Fibroblast of the aortic adventitia (primary cell): ENCODE data around the gene TEKT5. TPM values are rescaled to one million over a fixed set of nuclear protein-coding genes. Genes with fewer than 3 reads are reported as not detected.
"Not testable (repeated sequence)": the region's sequence is repeated elsewhere in the genome, so short reads cannot be mapped to it uniquely, and the experiment has no call there.

Source experiments
- DNase-seq: peaks from one replicate; pipeline ENCODE4 v3.0.0-alpha.2; 2010; ENCODE audit warnings: low read depth
- H3K4me3 ChIP-seq: 2 replicates; pipeline ENCODE4 v1.5.1; 2011; ENCODE audit warnings: low read depth, mild to moderate bottlenecking, control low read depth, low read length, moderate library complexity
- total RNA-seq: library from RNA; depleted of rRNA; stranded (reverse); fragments of >200 nt; gene quantifications from 2 replicates; pipeline ENCODE4 v1.2.3, GENCODE V29; 2012; ENCODE audit warnings: low replicate concordance
- TF ChIP-seq, protein P1 (sequence below): IDR thresholded peaks from 2 replicates; pipeline ENCODE4 v1.5.1; 2011; ENCODE audit warnings: mild to moderate bottlenecking, low read length, control low read depth, inconsistent platforms; ENCODE audit not compliant: insufficient read depth

TEKT5 gene
- total RNA-seq, 1 donor, result 0.09 TPM

- no peak overlapping the region for H3K4me3 ChIP-seq
- TF ChIP-seq, protein P1, sequence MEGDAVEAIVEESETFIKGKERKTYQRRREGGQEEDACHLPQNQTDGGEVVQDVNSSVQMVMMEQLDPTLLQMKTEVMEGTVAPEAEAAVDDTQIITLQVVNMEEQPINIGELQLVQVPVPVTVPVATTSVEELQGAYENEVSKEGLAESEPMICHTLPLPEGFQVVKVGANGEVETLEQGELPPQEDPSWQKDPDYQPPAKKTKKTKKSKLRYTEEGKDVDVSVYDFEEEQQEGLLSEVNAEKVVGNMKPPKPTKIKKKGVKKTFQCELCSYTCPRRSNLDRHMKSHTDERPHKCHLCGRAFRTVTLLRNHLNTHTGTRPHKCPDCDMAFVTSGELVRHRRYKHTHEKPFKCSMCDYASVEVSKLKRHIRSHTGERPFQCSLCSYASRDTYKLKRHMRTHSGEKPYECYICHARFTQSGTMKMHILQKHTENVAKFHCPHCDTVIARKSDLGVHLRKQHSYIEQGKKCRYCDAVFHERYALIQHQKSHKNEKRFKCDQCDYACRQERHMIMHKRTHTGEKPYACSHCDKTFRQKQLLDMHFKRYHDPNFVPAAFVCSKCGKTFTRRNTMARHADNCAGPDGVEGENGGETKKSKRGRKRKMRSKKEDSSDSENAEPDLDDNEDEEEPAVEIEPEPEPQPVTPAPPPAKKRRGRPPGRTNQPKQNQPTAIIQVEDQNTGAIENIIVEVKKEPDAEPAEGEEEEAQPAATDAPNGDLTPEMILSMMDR, result no peak
- DNase-seq, result no peak
Observed at GRCh38 chr16:10684511-10685151, 10.1 kb downstream of the TEKT5 start.

- H3K4me3 ChIP-seq, result no peak overlapping the region
- DNase-seq, result peak; percentile 2
- TF ChIP-seq, protein P1, result no peak
Observed at GRCh38 chr16:10683170-10683569, 11.6 kb downstream of the TEKT5 start.

DNA sequence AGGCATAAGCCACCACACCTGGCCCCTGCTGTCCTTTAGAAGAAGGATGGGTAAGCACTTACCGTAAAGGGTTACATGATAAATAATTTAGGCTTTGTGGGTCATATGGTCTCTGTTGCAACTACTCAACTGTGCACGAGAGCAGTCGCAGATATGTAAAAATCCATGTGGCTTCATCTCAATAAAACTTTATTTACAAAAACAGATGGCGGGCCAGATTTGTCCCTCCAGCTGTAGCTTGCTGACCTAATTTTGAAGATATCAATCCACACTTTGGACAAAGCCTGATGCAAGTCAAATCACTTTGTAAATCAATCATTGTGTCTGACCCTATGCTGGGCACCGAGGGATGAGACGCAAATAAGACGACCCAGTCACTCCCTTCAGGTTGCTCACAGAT lies 12.1 kb downstream of the TEKT5 start:
- H3K4me3 ChIP-seq, result no peak overlapping the region
- TF ChIP-seq, protein P1, result no peak
- DNase-seq, result no peak

DNA sequence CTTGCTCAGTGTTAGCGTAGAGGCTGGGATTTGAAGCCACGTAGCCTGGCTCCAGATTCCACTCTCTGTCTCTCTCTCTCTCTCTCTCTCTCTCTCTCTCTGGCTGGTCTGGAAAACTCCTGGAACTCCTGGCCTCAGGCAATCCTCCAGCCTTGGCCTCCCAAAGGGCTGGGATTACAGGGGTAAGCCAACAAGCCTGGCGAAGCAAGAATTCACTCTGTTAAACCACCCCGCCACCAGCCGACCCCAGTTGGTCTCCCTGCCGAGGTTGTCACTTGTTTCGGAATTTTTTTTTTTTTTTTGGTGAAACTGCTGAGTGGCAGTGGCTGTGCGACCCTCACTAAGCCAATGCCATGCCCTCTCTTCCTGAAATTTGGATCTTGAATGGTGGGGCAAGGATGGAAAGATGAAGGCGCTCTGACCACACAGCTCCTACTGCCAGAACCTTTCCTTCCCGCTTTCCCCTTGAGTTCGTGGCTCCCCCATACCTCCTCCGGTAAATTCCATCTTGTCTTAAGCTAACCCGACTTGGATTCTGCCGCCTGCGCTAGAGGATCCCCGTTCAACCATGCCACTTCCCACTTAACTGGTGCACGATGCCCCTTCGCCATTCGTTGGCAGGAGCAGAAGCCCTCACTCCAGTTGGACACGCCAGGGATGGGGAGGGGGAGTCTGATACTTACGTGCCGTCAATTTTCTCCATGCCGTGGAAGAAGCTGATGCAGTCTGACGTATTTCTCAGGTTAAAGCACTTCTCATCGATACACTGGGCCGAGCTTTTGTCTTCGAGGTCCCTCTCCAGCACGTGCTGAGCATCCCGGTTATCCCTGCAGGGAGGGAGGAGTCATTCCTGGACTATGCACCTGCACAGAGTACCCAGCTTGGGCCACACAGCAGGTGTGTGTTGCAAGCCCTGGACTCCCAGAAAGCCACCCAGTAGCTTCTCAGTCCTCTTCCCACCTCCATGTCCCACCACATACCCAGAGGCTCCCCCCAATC lies 13.1 kb downstream of the TEKT5 start:
- no peak overlapping the region for H3K4me3 ChIP-seq
- no peak for DNase-seq
- TF ChIP-seq, protein P1, result no peak

DNA sequence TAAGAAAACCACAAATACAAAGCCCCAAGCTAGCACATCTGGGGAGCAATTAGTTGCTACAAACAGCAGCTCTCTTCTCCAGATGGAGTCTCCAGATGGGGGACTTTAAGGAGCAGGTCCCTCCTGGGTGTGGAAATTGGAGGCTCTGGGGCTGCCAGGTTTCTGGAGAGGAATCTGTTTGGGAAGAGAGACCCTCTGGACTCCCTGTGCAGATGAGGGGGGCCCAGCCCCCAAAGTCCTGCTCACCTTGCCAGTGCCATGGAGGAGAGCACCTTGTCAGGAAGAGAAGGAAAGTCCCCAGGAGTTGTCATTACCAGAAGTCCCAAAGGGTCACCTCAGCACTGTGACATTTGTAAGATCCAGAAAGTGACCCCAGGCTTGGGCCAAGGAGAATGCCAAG lies 14.8 kb downstream of the TEKT5 start:
- TF ChIP-seq, protein P1, result no peak
- DNase-seq, result no peak
- H3K4me3 ChIP-seq, result no peak overlapping the region

DNA sequence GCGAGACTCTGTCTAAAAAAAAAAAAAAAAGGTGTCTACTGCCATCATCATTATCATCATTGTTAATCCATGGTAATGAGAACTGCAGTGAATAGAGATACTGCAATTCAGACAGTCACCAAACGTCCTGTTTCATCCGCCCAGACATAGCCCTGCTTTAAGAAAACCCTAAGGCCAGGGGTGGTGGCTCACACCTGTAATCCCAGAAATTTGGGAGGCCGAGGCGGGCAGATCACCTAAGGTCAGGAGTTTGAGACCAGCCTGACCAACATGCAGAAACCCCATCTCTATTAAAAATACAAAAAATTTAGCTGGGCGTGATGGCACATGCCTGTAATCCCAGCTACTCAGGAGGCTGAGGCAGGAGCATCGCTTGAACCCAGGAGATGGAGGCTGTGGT lies 15.3 kb downstream of the TEKT5 start:
- not testable (repeated sequence) for DNase-seq

DNA sequence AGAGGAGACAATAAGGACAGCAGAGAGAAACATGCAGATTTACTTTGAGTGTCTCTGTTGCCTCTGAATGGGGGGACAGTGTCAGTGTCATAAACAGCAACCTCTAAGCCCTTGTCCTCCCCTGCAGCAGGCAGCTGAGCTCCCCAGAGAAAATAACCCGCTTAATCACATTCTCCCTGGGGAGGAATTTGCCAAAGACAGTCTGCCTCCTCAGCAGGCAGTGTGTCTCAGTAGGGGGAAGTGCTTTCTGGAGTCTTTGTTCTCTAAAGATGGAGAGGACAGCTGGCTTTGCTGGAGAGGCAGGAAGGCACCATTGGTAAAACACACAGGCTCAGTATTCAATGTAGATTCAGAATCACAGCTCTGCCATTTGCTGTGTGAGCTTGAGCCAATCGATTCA lies 16.1 kb downstream of the TEKT5 start:
- TF ChIP-seq, protein P1, result no peak
- no peak for DNase-seq
- H3K4me3 ChIP-seq, result no peak overlapping the region

More for the DNA sequence above, 15.3 kb downstream of the TEKT5 start:
- not testable (repeated sequence) for H3K4me3 ChIP-seq
